HG03064 (cell line): ENCODE results near the gene FIS1.
"Not testable (repeated sequence)": the region's sequence is repeated elsewhere in the genome, so short reads cannot be mapped to it uniquely, and the experiment has no call there.

ENCODE experiments used
- ATAC-seq: cut with Tn5 transposase; IDR thresholded peaks from one replicate; pipeline ENCODE4 v1.9.1; 2021; ENCODE audit warnings: low read depth; ENCODE audit not compliant: unreplicated experiment

FIS1 gene

GRCh38 chr7:101258243-101258731 lies 13.4 kb upstream of the FIS1 start:
- ATAC-seq, result no peak

- ATAC-seq, result no peak
These were observed 10.9 kb upstream of the FIS1 start for GRCh38 chr7:101255796-101256195.

GRCh38 chr7:101253199-101253598 lies 8.3 kb upstream of the FIS1 start:
- not testable (repeated sequence) for ATAC-seq

GRCh38 chr7:101251871-101252659 lies 7.2 kb upstream of the FIS1 start:
- peak; percentile 98 for ATAC-seq

- no peak for ATAC-seq
These were observed 5.4 kb upstream of the FIS1 start for GRCh38 chr7:101250324-101250723.

- no peak for ATAC-seq
These were observed 3.4 kb upstream of the FIS1 start for GRCh38 chr7:101248276-101248675.

- no peak for ATAC-seq
These were observed 327 bp upstream of the FIS1 start for GRCh38 chr7:101245147-101245668.

- ATAC-seq, result no peak
These were observed 1.1 kb downstream of the FIS1 start for GRCh38 chr7:101243646-101244374.

GRCh38 chr7:101241443-101242349 lies 3.2 kb downstream of the FIS1 start:
- ATAC-seq, result no peak

GRCh38 chr7:101241015-101241363 lies 3.9 kb downstream of the FIS1 start:
- no peak for ATAC-seq

- no peak for ATAC-seq
These were observed 4.5 kb downstream of the FIS1 start for GRCh38 chr7:101240226-101241014.

- no peak for ATAC-seq
These were observed 5.0 kb downstream of the FIS1 start for GRCh38 chr7:101239951-101240220.

GRCh38 chr7:101239191-101239950 lies 5.5 kb downstream of the FIS1 start:
- ATAC-seq, result no peak

- no peak for ATAC-seq
These were observed 6.4 kb downstream of the FIS1 start for GRCh38 chr7:101238226-101239182.

- ATAC-seq, result no peak
These were observed 7.4 kb downstream of the FIS1 start, which contains the start of gene CLDN15 for GRCh38 chr7:101237206-101238067. TSS of gene CLDN15 (minus strand) at chr7:101237802. CDS start at chr7:101237581, 221 bp downstream.

GRCh38 chr7:101236292-101236835 lies 8.5 kb downstream of the FIS1 start:
- no peak for ATAC-seq

GRCh38 chr7:101235522-101235921 lies 9.4 kb downstream of the FIS1 start:
- no peak for ATAC-seq
